Suprapubic skin (tissue), 4 donors: ENCODE results near the gene ZC3H8.

Experiments used
- EP300 ChIP-seq: sonication (generic); formaldehyde crosslinking; IDR thresholded peaks from one replicate; pipeline ENCODE4 v1.6.1; 2017; ENCODE audit warnings: antibody characterized with exemption
- POLR2AphosphoS5 ChIP-seq, 3 donors: sonication (generic); formaldehyde crosslinking; IDR thresholded peaks; one replicate each; pipeline ENCODE4 v1.6.1; 2017; ENCODE audit warnings: antibody characterized with exemption in 3 of 3

DNA sequence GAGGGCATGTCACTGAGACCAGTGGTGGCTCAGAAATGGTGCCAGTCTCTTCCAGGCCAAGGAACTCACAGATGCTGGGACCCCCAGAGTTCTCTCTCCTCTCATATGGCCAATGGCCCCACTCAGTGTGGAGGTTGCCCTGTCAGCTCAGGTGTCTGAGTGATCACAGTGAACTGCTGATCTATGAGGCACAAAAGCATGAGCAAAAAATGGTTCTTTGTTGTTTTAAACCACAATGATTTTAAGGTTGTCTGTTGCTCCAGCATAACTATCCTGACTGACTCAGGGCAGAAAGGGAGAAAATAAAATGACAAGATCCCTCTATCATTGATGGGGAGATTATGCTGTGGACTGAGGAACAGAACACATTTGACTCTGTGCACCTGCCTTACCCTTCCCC, 58.9 kb downstream of the ZC3H8 start:
- TF ChIP-seq EP300 = no peak
- TF ChIP-seq POLR2AphosphoS5 (IDR thresholded peaks at IDR 0.05) = no peak
